WTC11 (cell line): Measurements from ENCODE around the gene FAM76A. TPM values are rescaled to one million over a fixed set of nuclear protein-coding genes. Genes with fewer than 3 reads are reported as not detected.

Experiments used
- ATAC-seq: fragments of 200-7000 bp; cut with Tn5 transposase; 2 replicates; pipeline ENCODE4 v1.10.0; 2021; ENCODE audit warnings: mild to moderate bottlenecking, moderate library complexity
- CTCF ChIA-PET: fragments of 300-600 bp; sonication (Branson Sonifier 250); formaldehyde crosslinking; loops from one replicate; lab custom pipeline; 2021; ENCODE audit warnings: antibody characterized with exemption; lab: Charles Lee
- POLR2A ChIA-PET: fragments of 350-600 bp; sonication (Branson Sonifier 250); formaldehyde crosslinking; loops from one replicate; lab custom pipeline; 2021; ENCODE audit warnings: antibody characterized with exemption; lab: Charles Lee
- DNase-seq: peaks from one replicate; pipeline ENCODE4 v3.0.0; 2021; ENCODE audit warnings: low spot score
- H3K27ac Mint-ChIP-seq: 2 replicates; pipeline ENCODE4 v1.8.0; 2021; ENCODE audit warnings: mixed read lengths
- H3K27me3 Mint-ChIP-seq: 2 replicates; pipeline ENCODE4 v1.8.0; 2021; ENCODE audit warnings: low read depth, mild to moderate bottlenecking, moderate library complexity, mixed read lengths
- H3K36me3 Mint-ChIP-seq: 2 replicates; pipeline ENCODE4 v1.8.0; 2021; ENCODE audit warnings: mixed read lengths
- H3K4me1 Mint-ChIP-seq: 2 replicates; pipeline ENCODE4 v1.8.0; 2022; ENCODE audit warnings: mixed read lengths
- H3K4me3 Mint-ChIP-seq: 2 replicates; pipeline ENCODE4 v1.8.0; 2021; ENCODE audit warnings: mild to moderate bottlenecking, moderate library complexity, mixed read lengths
- H3K9me3 Mint-ChIP-seq: 2 replicates; pipeline ENCODE4 v1.8.0; 2021; ENCODE audit warnings: mixed read lengths
- CREB1 ChIP-seq: sonication (generic); formaldehyde crosslinking; IDR thresholded peaks from 2 replicates; pipeline ENCODE4 v1.8.0; 2023; ENCODE audit warnings: mild to moderate bottlenecking, missing genetic modification reagents
- EMX1 ChIP-seq: fragments of 250-450 bp; sonication (Bioruptor Pico); IDR thresholded peaks from 2 replicates; pipeline ENCODE4 v1.8.0; 2021; ENCODE audit warnings: mild to moderate bottlenecking
- ESRRA ChIP-seq: sonication (generic); formaldehyde crosslinking; IDR thresholded peaks from 2 replicates; pipeline ENCODE4 v1.8.1; 2022; ENCODE audit warnings: mild to moderate bottlenecking, missing genetic modification reagents, borderline replicate concordance
- ETV6 ChIP-seq: sonication (generic); formaldehyde crosslinking; IDR thresholded peaks from 2 replicates; pipeline ENCODE4 v1.8.1; 2022; ENCODE audit warnings: mild to moderate bottlenecking, missing genetic modification reagents
- FOXK1 ChIP-seq: sonication (generic); formaldehyde crosslinking; IDR thresholded peaks from 2 replicates; pipeline ENCODE4 v1.8.0; 2022; ENCODE audit warnings: mild to moderate bottlenecking, moderate library complexity, missing genetic modification reagents
- GTF2I ChIP-seq: fragments of 250-450 bp; sonication (Bioruptor Pico); conservative IDR thresholded peaks from 2 replicates; pipeline ENCODE4 v1.4.0; 2021; ENCODE audit warnings: mild to moderate bottlenecking
- HMGA2 ChIP-seq: fragments of 250-450 bp; sonication (Bioruptor Pico); IDR thresholded peaks from 2 replicates; pipeline ENCODE4 v1.4.0; 2021; ENCODE audit warnings: mild to moderate bottlenecking, moderate library complexity
- IRF1 ChIP-seq: sonication (generic); formaldehyde crosslinking; IDR thresholded peaks from 2 replicates; pipeline ENCODE4 v1.8.0; 2023; ENCODE audit warnings: missing genetic modification reagents
- JUN ChIP-seq: sonication (generic); formaldehyde crosslinking; IDR thresholded peaks from 2 replicates; pipeline ENCODE4 v1.8.0; 2023; ENCODE audit warnings: mild to moderate bottlenecking, missing genetic modification reagents
- MAX ChIP-seq: sonication (generic); formaldehyde crosslinking; IDR thresholded peaks from 2 replicates; pipeline ENCODE4 v1.8.0; 2022; ENCODE audit warnings: mild to moderate bottlenecking, missing genetic modification reagents
- NR3C1 ChIP-seq: sonication (generic); formaldehyde crosslinking; conservative IDR thresholded peaks from 2 replicates; pipeline ENCODE4 v1.8.1; 2023; ENCODE audit warnings: low read depth, mild to moderate bottlenecking, missing genetic modification reagents
- USF1 ChIP-seq: sonication (generic); formaldehyde crosslinking; IDR thresholded peaks from 2 replicates; pipeline ENCODE4 v1.8.0; 2022; ENCODE audit warnings: mild to moderate bottlenecking, missing genetic modification reagents
- ZNF121 ChIP-seq: sonication (generic); formaldehyde crosslinking; IDR thresholded peaks from 2 replicates; pipeline ENCODE4 v1.8.0; 2023; ENCODE audit warnings: missing genetic modification reagents
- ZNF396 ChIP-seq: fragments of 250-450 bp; sonication (Bioruptor Pico); IDR thresholded peaks from 2 replicates; pipeline ENCODE4 v1.8.0; 2021; ENCODE audit warnings: mild to moderate bottlenecking, moderate library complexity, borderline replicate concordance
- total RNA-seq: library from RNA; stranded (reverse); gene quantifications from 3 replicates; pipeline ENCODE4 v1.2.3, GENCODE V29; 2021
- TF ChIP-seq, protein P1 (sequence below): sonication (generic); formaldehyde crosslinking; IDR thresholded peaks from 2 replicates; pipeline ENCODE4 v1.8.1; 2023; ENCODE audit warnings: mild to moderate bottlenecking, missing genetic modification reagents, borderline replicate concordance

The FAM76A gene
- total RNA-seq, 1 experiment from 2014 or later: 14.5 TPM

GRCh38 chr1:27704958-27705357 lies 20.8 kb upstream of the FAM76A start (continued):
- no peak for TF ChIP-seq IRF1 (CRISPR knock-in tag)
- TF ChIP-seq, protein P1, sequence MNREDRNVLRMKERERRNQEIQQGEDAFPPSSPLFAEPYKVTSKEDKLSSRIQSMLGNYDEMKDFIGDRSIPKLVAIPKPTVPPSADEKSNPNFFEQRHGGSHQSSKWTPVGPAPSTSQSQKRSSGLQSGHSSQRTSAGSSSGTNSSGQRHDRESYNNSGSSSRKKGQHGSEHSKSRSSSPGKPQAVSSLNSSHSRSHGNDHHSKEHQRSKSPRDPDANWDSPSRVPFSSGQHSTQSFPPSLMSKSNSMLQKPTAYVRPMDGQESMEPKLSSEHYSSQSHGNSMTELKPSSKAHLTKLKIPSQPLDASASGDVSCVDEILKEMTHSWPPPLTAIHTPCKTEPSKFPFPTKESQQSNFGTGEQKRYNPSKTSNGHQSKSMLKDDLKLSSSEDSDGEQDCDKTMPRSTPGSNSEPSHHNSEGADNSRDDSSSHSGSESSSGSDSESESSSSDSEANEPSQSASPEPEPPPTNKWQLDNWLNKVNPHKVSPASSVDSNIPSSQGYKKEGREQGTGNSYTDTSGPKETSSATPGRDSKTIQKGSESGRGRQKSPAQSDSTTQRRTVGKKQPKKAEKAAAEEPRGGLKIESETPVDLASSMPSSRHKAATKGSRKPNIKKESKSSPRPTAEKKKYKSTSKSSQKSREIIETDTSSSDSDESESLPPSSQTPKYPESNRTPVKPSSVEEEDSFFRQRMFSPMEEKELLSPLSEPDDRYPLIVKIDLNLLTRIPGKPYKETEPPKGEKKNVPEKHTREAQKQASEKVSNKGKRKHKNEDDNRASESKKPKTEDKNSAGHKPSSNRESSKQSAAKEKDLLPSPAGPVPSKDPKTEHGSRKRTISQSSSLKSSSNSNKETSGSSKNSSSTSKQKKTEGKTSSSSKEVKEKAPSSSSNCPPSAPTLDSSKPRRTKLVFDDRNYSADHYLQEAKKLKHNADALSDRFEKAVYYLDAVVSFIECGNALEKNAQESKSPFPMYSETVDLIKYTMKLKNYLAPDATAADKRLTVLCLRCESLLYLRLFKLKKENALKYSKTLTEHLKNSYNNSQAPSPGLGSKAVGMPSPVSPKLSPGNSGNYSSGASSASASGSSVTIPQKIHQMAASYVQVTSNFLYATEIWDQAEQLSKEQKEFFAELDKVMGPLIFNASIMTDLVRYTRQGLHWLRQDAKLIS (CRISPR knock-in tag): no peak
- TF ChIP-seq FOXK1 (CRISPR knock-in tag): no peak
- TF ChIP-seq ZNF396 (CRISPR knock-in tag): no peak
- no peak for TF ChIP-seq GTF2I (CRISPR knock-in tag)
- no peak for TF ChIP-seq USF1 (CRISPR knock-in tag)
- TF ChIP-seq CREB1 (CRISPR knock-in tag): no peak
- TF ChIP-seq ETV6: no peak

DNA sequence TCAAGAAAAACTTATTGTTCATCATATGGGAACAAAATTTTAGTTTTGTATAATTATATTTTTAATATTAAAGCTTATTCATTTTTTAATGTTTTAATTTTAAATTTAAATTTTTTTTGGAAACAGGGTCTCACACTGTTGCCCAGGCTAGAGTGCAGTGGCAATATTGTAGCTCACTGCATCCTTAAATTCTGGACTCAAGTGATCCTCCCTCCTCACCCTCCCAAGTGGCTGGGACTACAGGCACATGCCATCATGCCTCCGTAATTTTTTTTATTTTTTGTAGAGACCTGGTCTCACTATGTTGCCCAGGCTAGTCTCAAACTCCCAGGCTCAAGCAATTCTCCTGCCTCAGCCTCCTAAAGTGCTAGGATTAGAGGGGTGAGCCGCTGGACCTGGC lies 20.2 kb upstream of the FAM76A start:
- H3K4me1 Mint-ChIP-seq: no peaks in the 10 kb centered on the region
- no peak overlapping the region for H3K4me3 Mint-ChIP-seq
- no peak for DNase-seq
- H3K9me3 Mint-ChIP-seq: peaks cover 25% of the 10 kb centered on the region
- peaks cover 3% of the 10 kb centered on the region; the same call in 1 of the 2 replicates for H3K27me3 Mint-ChIP-seq
- CTCF ChIA-PET: interaction anchor here (1.5 kb wide), 1 partner anchor 36 kb away, joined by 3 read pairs; no protein-coding TSS in a partner anchor
- 0 out of 2 replicates have a peak, but pooled peaks have one; percentile 24 for TF ChIP-seq HMGA2 (CRISPR knock-in tag)
- TF ChIP-seq NR3C1 (CRISPR knock-in tag): no peak
- no peak for TF ChIP-seq JUN
- TF ChIP-seq ZNF121: no peak
- TF ChIP-seq MAX (CRISPR knock-in tag): no peak
- no peak for TF ChIP-seq IRF1 (CRISPR knock-in tag)
- TF ChIP-seq ESRRA (CRISPR knock-in tag): no peak
- POLR2A ChIA-PET: interaction anchor here (0.7 kb wide), 1 partner anchor 405 kb away, joined by 7 read pairs; no protein-coding TSS in a partner anchor
- H3K36me3 Mint-ChIP-seq: peaks cover 2% of the 10 kb centered on the region
- no peak for ATAC-seq
- no peak overlapping the region for H3K27ac Mint-ChIP-seq

DNA sequence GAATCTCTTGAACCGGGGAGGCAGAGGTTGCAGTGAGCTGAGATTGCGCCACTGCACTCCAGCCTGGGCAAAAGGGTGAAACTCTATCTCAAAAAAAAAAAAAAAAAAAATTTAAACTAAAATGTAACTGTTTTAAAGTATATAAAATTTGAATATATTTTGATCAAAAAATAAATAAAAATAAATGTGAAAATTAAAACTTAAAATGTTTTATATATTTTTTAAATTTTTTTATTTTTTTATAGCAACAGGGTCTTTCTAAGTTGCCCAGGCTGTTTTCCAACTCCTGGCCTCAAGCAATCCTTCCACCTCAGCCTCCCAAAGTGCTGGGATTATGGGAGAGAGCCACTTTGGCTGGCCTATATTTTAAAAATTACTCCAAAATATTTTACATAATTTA lies 15.2 kb upstream of the FAM76A start:
- TF ChIP-seq HMGA2 (CRISPR knock-in tag): peak; percentile 93
- no peak for TF ChIP-seq EMX1 (CRISPR knock-in tag)
- peaks cover 7% of the 10 kb centered on the region for H3K4me1 Mint-ChIP-seq
- H3K27ac Mint-ChIP-seq: no peak overlapping the region
- DNase-seq (no peak), ATAC-seq (no peak)
- H3K27me3 Mint-ChIP-seq: no peaks in the 10 kb centered on the region; the same call in 1 of the 2 replicates
- POLR2A ChIA-PET: interaction anchor here (0.6 kb wide), 1 partner anchor 889 kb away, joined by 3 read pairs; no protein-coding TSS in a partner anchor
- no peak overlapping the region for H3K4me3 Mint-ChIP-seq
- CTCF ChIA-PET: interaction anchor here (1.4 kb wide), 1 partner anchor 41 kb away, joined by 7 read pairs; no protein-coding TSS in a partner anchor
- H3K9me3 Mint-ChIP-seq: peaks cover 11% of the 10 kb centered on the region
- H3K36me3 Mint-ChIP-seq: no peaks in the 10 kb centered on the region
